Lung (tissue), 12 donors: ENCODE results near the gene MPC1L. TPM values are rescaled to one million over a fixed set of nuclear protein-coding genes. Genes with fewer than 3 reads are reported as not detected.
"Not testable (repeated sequence)": the region's sequence is repeated elsewhere in the genome, so short reads cannot be mapped to it uniquely, and the experiment has no call there.

Experiments
- ATAC-seq: fragments of 200-7000 bp; cut with Tn5 transposase; one replicate; pipeline ENCODE4 v1.9.1; 2020; ENCODE audit warnings: moderate number of reproducible peaks; ENCODE audit not compliant: insufficient read depth, low FRiP score
- DNase-seq, 3 donors: peaks; one replicate each; pipeline ENCODE4 v3.0.0-alpha.2; 2013 to 2017
- H3K27ac ChIP-seq, 2 donors: one replicate each; pipeline ENCODE4 v1.5.1; 2013; ENCODE audit warnings: mild to moderate bottlenecking in 2 of 2, moderate library complexity in 2 of 2, control low read depth in 1 of 2, inconsistent platforms in 1 of 2, low read depth in 1 of 2, low read length in 1 of 2
- H3K27me3 ChIP-seq, 3 donors: one replicate each; pipeline ENCODE4 v1.5.1; 2013; ENCODE audit warnings: low read length in 2 of 3; ENCODE audit not compliant: control insufficient read depth in 3 of 3, insufficient read depth in 3 of 3
- H3K36me3 ChIP-seq, 4 donors: one replicate each; pipeline ENCODE4 v1.5.1; 2013; ENCODE audit warnings: low read length in 4 of 4, mild to moderate bottlenecking in 1 of 4, moderate library complexity in 1 of 4; ENCODE audit not compliant: control insufficient read depth in 4 of 4, insufficient read depth in 4 of 4
- H3K4me1 ChIP-seq, 5 donors: one replicate each; pipeline ENCODE4 v1.5.1; 2013; ENCODE audit warnings: low read length in 5 of 5, mild to moderate bottlenecking in 2 of 5, moderate library complexity in 1 of 5; ENCODE audit not compliant: control insufficient read depth in 5 of 5, insufficient read depth in 5 of 5
- H3K4me3 ChIP-seq: one replicate; pipeline ENCODE4 v1.5.1; 2013; ENCODE audit warnings: mild to moderate bottlenecking, control low read depth, moderate library complexity
- H3K9ac ChIP-seq, 2 donors: one replicate each; pipeline ENCODE4 v1.5.1; 2013; ENCODE audit warnings: low read length in 2 of 2, control low read depth in 1 of 2; ENCODE audit not compliant: insufficient read depth in 1 of 2
- H3K9me3 ChIP-seq, 4 donors: one replicate each; pipeline ENCODE4 v1.5.1; 2013; ENCODE audit warnings: low read length in 3 of 4, mild to moderate bottlenecking in 1 of 4, moderate library complexity in 1 of 4; ENCODE audit not compliant: control insufficient read depth in 4 of 4, insufficient read depth in 3 of 4
- CTCF ChIP-seq: IDR thresholded peaks from 2 replicates; pipeline ENCODE4 v1.5.1; 2012; ENCODE audit warnings: mild to moderate bottlenecking; ENCODE audit errors: control extremely low read depth, extremely low read depth
- WGBS, 2 donors: extraction: QIAGEN DNeasy Blood & Tissue Kit; methylation state at CpG; one replicate each; pipeline ENCODE4 v1.1.7; 2013; 5-methylcytosine and 5-hydroxymethylcytosine counted together
- polyA plus RNA-seq, 2 donors: library from polyadenylated mRNA; stranded (reverse); fragments of 200-250 nt; gene quantifications; one replicate each; pipeline ENCODE4 v1.2.1, GENCODE V29; 2013
- total RNA-seq, 2 donors: library from RNA; depleted of rRNA in 1 of 2; stranded (reverse); fragments of >200 nt in 1 of 2; gene quantifications; one replicate each; pipeline ENCODE4 v1.2.1, GENCODE V29; 2014 to 2021
- donor health status: control.
- donor health status: control.
- donor health status: Bipolar disorder and iron deficiency.
- donor health status: healthy.
- donor health status: DM: yes; HTN: yes; CAD: no.

Gene MPC1L
- total and polyA plus RNA-seq, 4 donors = not detected

GRCh38 chrX:40580537-40581335, 42.5 kb upstream of the MPC1L start, which contains the start of gene ATP6AP2:
Gene ATP6AP2 (plus strand): TSS chrX:40580970. CDS start chrX:40581066, 96 bp downstream.
- Histone ChIP-seq H3K27ac (peak within 1 kb of the TSS; percentile 89 to 92), H3K4me1 (peaks cover 0 to 6% (median 6%) of the 10 kb centered on the region in 5 donors), H3K4me3 (peak within 1 kb of the TSS; percentile 72), H3K9me3 (peaks cover 0 to 7% (median 0%) of the 10 kb centered on the region in 4 donors), H3K27me3 (peaks cover 4 to 32% (median 6%) of the 10 kb centered on the region in 3 donors), H3K9ac (peak within 1 kb of the TSS; percentile 63 to 74), H3K36me3 (no peaks in the 10 kb centered on the region)
- TF ChIP-seq CTCF = no peak
- ATAC-seq (peak; percentile 99), DNase-seq (peak; percentile 94 to 96 (median 96))
- WGBS, 2 donors = 0 to 24% methylated on average over 41 to 89 of the region's 89 CpGs

DNA sequence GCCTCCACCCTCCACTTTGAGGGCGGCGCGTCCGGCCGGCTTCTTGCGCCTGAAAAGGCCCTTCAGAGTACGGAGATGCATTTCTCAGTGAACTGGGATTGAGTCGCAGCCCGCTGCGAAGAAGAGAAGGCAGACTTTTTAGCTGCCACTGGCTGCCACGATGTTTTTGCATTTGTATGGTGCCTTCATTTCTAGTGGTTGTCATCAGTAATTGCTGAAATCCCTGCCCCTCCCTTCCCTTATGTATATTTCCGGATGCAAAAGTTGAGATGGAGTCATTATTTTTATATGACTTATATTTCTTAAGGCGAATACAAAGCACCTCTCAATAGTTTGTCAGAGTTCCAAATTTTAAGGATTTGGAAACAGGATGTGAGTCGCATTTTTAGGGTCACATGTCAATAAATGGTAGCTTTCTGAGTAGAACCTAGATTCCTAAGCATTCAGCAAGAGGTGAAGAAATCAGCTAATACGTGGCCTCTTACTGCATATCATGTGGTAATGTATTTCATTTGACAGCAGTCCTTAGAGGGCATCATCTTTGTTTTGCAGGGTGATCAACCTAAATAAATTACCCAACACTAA, 41.8 kb upstream of the MPC1L start:
- ATAC-seq = no peak
- H3K27ac ChIP-seq = peak overlapping the region; percentile 89 to 92
- 1 to 22% methylated on average over 12 to 15 of the region's 15 CpGs for WGBS, 2 donors

DNA sequence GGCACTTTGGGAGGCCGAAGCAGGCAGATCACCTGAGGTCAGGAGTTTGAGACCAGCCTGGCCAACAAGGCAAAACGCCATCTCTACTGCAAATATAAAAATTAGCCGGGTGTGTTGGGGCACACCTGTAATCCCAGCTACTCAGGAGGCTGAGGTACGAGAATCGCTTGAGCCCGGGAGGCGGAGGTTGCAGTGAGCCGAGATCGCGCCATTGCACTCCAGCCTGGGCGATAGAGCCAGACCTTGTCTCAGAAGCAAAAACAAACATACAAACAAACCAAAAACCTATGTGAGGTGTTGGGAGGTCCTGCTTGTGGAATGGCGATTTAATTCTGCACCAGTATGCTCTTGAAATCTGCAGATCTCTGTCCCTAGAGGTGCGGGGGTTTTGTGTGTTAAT, 41.0 kb upstream of the MPC1L start:
- H3K4me3 ChIP-seq, H3K36me3 ChIP-seq, H3K9ac ChIP-seq, DNase-seq, H3K9me3 ChIP-seq, ATAC-seq, H3K27ac ChIP-seq, H3K4me1 ChIP-seq: not testable (repeated sequence)
- peaks cover 3 to 38% (median 4%) of the 10 kb centered on the region in 3 donors for H3K27me3 ChIP-seq
- 90 to 95% methylated on average over 13 of the region's 13 CpGs for WGBS, 2 donors

More for the DNA sequence above, 41.8 kb upstream of the MPC1L start:
- DNase-seq = peak in 1 of 3 donors; percentile 2
- Histone ChIP-seq H3K9me3 (peaks cover 0 to 7% (median 0%) of the 10 kb centered on the region in 4 donors), H3K27me3 (peaks cover 3 to 38% (median 6%) of the 10 kb centered on the region in 3 donors), H3K9ac (peak overlapping the region; percentile 13 to 40), H3K4me1 (peaks cover 0 to 6% (median 6%) of the 10 kb centered on the region in 5 donors), H3K4me3 (peak overlapping the region; percentile 72), H3K36me3 (no peaks in the 10 kb centered on the region)
- no peak for TF ChIP-seq CTCF

GRCh38 chrX:40582811-40583210, 40.4 kb upstream of the MPC1L start:
- Histone ChIP-seq H3K27ac (no peak overlapping the region), H3K9me3 (peaks cover 0 to 7% (median 0%) of the 10 kb centered on the region in 4 donors), H3K27me3 (peaks cover 0 to 42% (median 3%) of the 10 kb centered on the region in 3 donors), H3K4me3 (no peak overlapping the region), H3K9ac (no peak overlapping the region), H3K4me1 (peaks cover 0 to 6% (median 6%) of the 10 kb centered on the region in 5 donors), H3K36me3 (no peaks in the 10 kb centered on the region)
- ATAC-seq (no peak), DNase-seq (no peak)
- TF ChIP-seq CTCF = no peak
- WGBS, 2 donors = 78 to 84% methylated on average over 2 of the region's 2 CpGs

GRCh38 chrX:40587623-40588022, 35.6 kb upstream of the MPC1L start:
- not testable (repeated sequence) for H3K9ac ChIP-seq, H3K4me1 ChIP-seq, H3K4me3 ChIP-seq, H3K27ac ChIP-seq, H3K9me3 ChIP-seq, ATAC-seq, DNase-seq, H3K36me3 ChIP-seq
- peaks cover 0 to 39% (median 6%) of the 10 kb centered on the region in 3 donors for H3K27me3 ChIP-seq
- 64 to 86% methylated on average over 1 of the region's 1 CpG for WGBS, 2 donors
